GM23248 (cell line): ENCODE measurements around the gene DSTYK.

Experiments
- EZH2 ChIP-seq: fragments of 200-600 bp; sonication (generic); IDR thresholded peaks from 2 replicates; pipeline ENCODE4 v1.6.1; 2018; ENCODE audit warnings: antibody characterized with exemption, mild to moderate bottlenecking; ENCODE audit not compliant: insufficient read depth, poor library complexity, severe bottlenecking
- EZH2phosphoT487 ChIP-seq: fragments of 200-600 bp; sonication (generic); IDR thresholded peaks from 2 replicates; pipeline ENCODE4 v1.6.1; 2018; ENCODE audit warnings: antibody characterized with exemption, moderate library complexity, mild to moderate bottlenecking, low read depth; ENCODE audit not compliant: insufficient read depth

DNA sequence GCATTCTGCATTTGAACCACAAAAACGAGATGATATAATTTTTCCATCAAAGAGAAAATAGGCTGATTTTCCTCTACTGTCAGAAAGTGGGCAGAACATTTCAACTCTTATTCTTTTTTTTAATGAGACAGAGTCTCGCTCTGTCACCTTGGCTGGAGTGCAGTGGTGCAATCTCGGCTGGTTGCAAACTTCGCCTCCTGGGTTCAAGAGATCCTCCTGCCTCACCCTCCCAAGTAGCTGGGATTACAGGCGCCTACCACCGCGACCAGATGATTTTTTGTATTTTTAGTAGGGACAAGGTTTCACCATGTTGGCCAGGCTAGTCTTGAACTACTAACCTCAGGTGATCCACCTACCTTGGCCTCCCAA lies 11.6 kb downstream of the DSTYK start:
- no peak for TF ChIP-seq EZH2
- no peak for TF ChIP-seq EZH2phosphoT487
